NCI-H460 (cell line): ENCODE data around the gene AFAP1. TPM values are rescaled to one million over a fixed set of nuclear protein-coding genes. Genes with fewer than 3 reads are reported as not detected.

Experiments
- DNase-seq: peaks from one replicate; pipeline ENCODE4 v3.0.0-alpha.2; 2016; ENCODE audit warnings: low read depth; ENCODE audit errors: extremely low read depth
- total RNA-seq: library from RNA; depleted of rRNA; stranded (reverse); fragments of >200 nt; shearing (Covaris generic); gene quantifications from 2 replicates; pipeline ENCODE4 v1.2.3, GENCODE V29; 2014

Gene AFAP1
- total RNA-seq, 1 experiment from 2014 or later, result 29.8 TPM

GRCh38 chr4:7828011-7828720, 111.5 kb downstream of the AFAP1 start:
- no peak for DNase-seq

GRCh38 chr4:7827566-7827965, 112.1 kb downstream of the AFAP1 start:
- no peak for DNase-seq

- no peak for DNase-seq
These were observed 112.8 kb downstream of the AFAP1 start for GRCh38 chr4:7826909-7827306.

GRCh38 chr4:7826176-7826908, 113.3 kb downstream of the AFAP1 start:
- no peak for DNase-seq

- no peak for DNase-seq
These were observed 115.4 kb downstream of the AFAP1 start for GRCh38 chr4:7824218-7824617.

GRCh38 chr4:7823416-7823824, 116.2 kb downstream of the AFAP1 start:
- DNase-seq, result no peak

- DNase-seq, result no peak
These were observed 116.8 kb downstream of the AFAP1 start for GRCh38 chr4:7822877-7823276.

- DNase-seq, result no peak
These were observed 117.5 kb downstream of the AFAP1 start for GRCh38 chr4:7822137-7822505.

GRCh38 chr4:7821245-7822136, 118.2 kb downstream of the AFAP1 start:
- DNase-seq, result no peak

GRCh38 chr4:7820031-7820818, 119.4 kb downstream of the AFAP1 start:
- DNase-seq, result no peak

GRCh38 chr4:7819446-7819845, 120.2 kb downstream of the AFAP1 start:
- DNase-seq, result no peak

GRCh38 chr4:7818399-7818911, 121.2 kb downstream of the AFAP1 start:
- no peak for DNase-seq

- no peak for DNase-seq
These were observed 121.7 kb downstream of the AFAP1 start for GRCh38 chr4:7817877-7818398.

- DNase-seq, result no peak
These were observed 122.9 kb downstream of the AFAP1 start for GRCh38 chr4:7816771-7817170.

GRCh38 chr4:7815981-7816380, 123.7 kb downstream of the AFAP1 start:
- DNase-seq, result no peak

GRCh38 chr4:7815562-7815961, 124.1 kb downstream of the AFAP1 start:
- DNase-seq, result no peak

GRCh38 chr4:7814451-7814850, 125.2 kb downstream of the AFAP1 start:
- no peak for DNase-seq

- DNase-seq, result no peak
These were observed 126.0 kb downstream of the AFAP1 start for GRCh38 chr4:7813674-7814073.

GRCh38 chr4:7812921-7813320, 126.7 kb downstream of the AFAP1 start:
- DNase-seq, result no peak

GRCh38 chr4:7812231-7812857, 127.3 kb downstream of the AFAP1 start:
- no peak for DNase-seq
